WTC11 (cell line): ENCODE measurements around the gene SLC39A5.

ENCODE experiments used
- AR ChIP-seq: fragments of 250-450 bp; sonication (Bioruptor Pico); IDR thresholded peaks from 2 replicates; pipeline ENCODE4 v1.9.0; 2021; ENCODE audit warnings: mild to moderate bottlenecking
- ATF2 ChIP-seq: sonication (generic); formaldehyde crosslinking; IDR thresholded peaks from 2 replicates; pipeline ENCODE4 v1.8.1; 2022; ENCODE audit warnings: low read depth, missing genetic modification reagents, borderline replicate concordance
- CTCF ChIP-seq: fragments of 200-600 bp; IDR thresholded peaks from 2 replicates; pipeline ENCODE4 v1.8.0; 2022; ENCODE audit warnings: antibody characterized with exemption
- E2F4 ChIP-seq: sonication (generic); formaldehyde crosslinking; IDR thresholded peaks from 2 replicates; pipeline ENCODE4 v1.8.1; 2022; ENCODE audit warnings: low read depth, mild to moderate bottlenecking, moderate library complexity, missing genetic modification reagents, borderline replicate concordance
- E2F5 ChIP-seq: sonication (generic); formaldehyde crosslinking; IDR thresholded peaks from 2 replicates; pipeline ENCODE4 v1.8.1; 2022; ENCODE audit warnings: mild to moderate bottlenecking, moderate library complexity, missing genetic modification reagents
- FOXP4 ChIP-seq: sonication (generic); formaldehyde crosslinking; IDR thresholded peaks from 2 replicates; pipeline ENCODE4 v1.8.0; 2022; ENCODE audit warnings: mild to moderate bottlenecking, missing genetic modification reagents
- JUN ChIP-seq: sonication (generic); formaldehyde crosslinking; IDR thresholded peaks from 2 replicates; pipeline ENCODE4 v1.8.0; 2023; ENCODE audit warnings: mild to moderate bottlenecking, missing genetic modification reagents
- MAX ChIP-seq: sonication (generic); formaldehyde crosslinking; IDR thresholded peaks from 2 replicates; pipeline ENCODE4 v1.8.0; 2022; ENCODE audit warnings: mild to moderate bottlenecking, missing genetic modification reagents
- NR1H2 ChIP-seq: sonication (generic); formaldehyde crosslinking; IDR thresholded peaks from 2 replicates; pipeline ENCODE4 v1.9.0; 2021; ENCODE audit warnings: mild to moderate bottlenecking, moderate library complexity, missing genetic modification reagents
- NR2C2 ChIP-seq: sonication (generic); formaldehyde crosslinking; IDR thresholded peaks from 2 replicates; pipeline ENCODE4 v1.8.0; 2022; ENCODE audit warnings: mild to moderate bottlenecking, missing genetic modification reagents
- NR3C1 ChIP-seq: sonication (generic); formaldehyde crosslinking; conservative IDR thresholded peaks from 2 replicates; pipeline ENCODE4 v1.8.1; 2023; ENCODE audit warnings: low read depth, mild to moderate bottlenecking, missing genetic modification reagents
- SMAD3 ChIP-seq: sonication (generic); formaldehyde crosslinking; IDR thresholded peaks from 2 replicates; pipeline ENCODE4 v1.8.0; 2022; ENCODE audit warnings: missing genetic modification reagents, mild to moderate bottlenecking, borderline replicate concordance
- USF2 ChIP-seq: sonication (generic); formaldehyde crosslinking; IDR thresholded peaks from 2 replicates; pipeline ENCODE4 v1.8.1; 2023; ENCODE audit warnings: mild to moderate bottlenecking, missing genetic modification reagents, moderate library complexity
- ZBTB43 ChIP-seq: sonication (generic); formaldehyde crosslinking; IDR thresholded peaks from 2 replicates; pipeline ENCODE4 v1.8.1; 2023; ENCODE audit warnings: mild to moderate bottlenecking, missing genetic modification reagents

GRCh38 chr12:56236091-56236490 is 6.2 kb downstream of the SLC39A5 start:
- TF ChIP-seq NR1H2 (CRISPR knock-in tag) (no peak), CTCF (no peak), E2F5 (CRISPR knock-in tag) (no peak), FOXP4 (CRISPR knock-in tag) (no peak), ZBTB43 (CRISPR knock-in tag) (no peak), NR3C1 (CRISPR knock-in tag) (no peak), ATF2 (CRISPR knock-in tag) (no peak), NR2C2 (CRISPR knock-in tag) (no peak), JUN (CRISPR knock-in tag) (no peak), E2F4 (CRISPR knock-in tag) (no peak), SMAD3 (no peak), AR (no peak), MAX (CRISPR knock-in tag) (no peak), USF2 (CRISPR knock-in tag) (no peak)
